ENCODE results near the gene SCART1. TPM values are rescaled to one million over a fixed set of nuclear protein-coding genes. Genes with fewer than 3 reads are reported as not detected.

Gene SCART1
- total RNA-seq, 1 donor from 2014 or later: 1.3 TPM

- H3K4me3 ChIP-seq (ENCODE audit: low read depth, low read length): no peak overlapping the region
- DNase-seq (ENCODE audit: low read depth): no peak
- no peak for TF ChIP-seq CTCF (conservative IDR thresholded peaks at IDR 0.05; ENCODE audit: low read depth, low read length)
These were observed 5.1 kb downstream of the SCART1 start for GRCh38 chr10:133458710-133459453.

- no peak for TF ChIP-seq CTCF (conservative IDR thresholded peaks at IDR 0.05; ENCODE audit: low read depth, low read length)
- no peak for DNase-seq (ENCODE audit: low read depth)
- no peak overlapping the region for H3K4me3 ChIP-seq (ENCODE audit: low read depth, low read length)
These were observed 5.9 kb downstream of the SCART1 start for GRCh38 chr10:133459454-133460207.

GRCh38 chr10:133460208-133460769 lies 6.5 kb downstream of the SCART1 start:
- no peak for TF ChIP-seq CTCF (conservative IDR thresholded peaks at IDR 0.05; ENCODE audit: low read depth, low read length)
- H3K4me3 ChIP-seq (ENCODE audit: low read depth, low read length): no peak overlapping the region
- DNase-seq (ENCODE audit: low read depth): no peak

GRCh38 chr10:133461027-133461426 lies 7.3 kb downstream of the SCART1 start:
- no peak overlapping the region for H3K4me3 ChIP-seq (ENCODE audit: low read depth, low read length)
- no peak for TF ChIP-seq CTCF (conservative IDR thresholded peaks at IDR 0.05; ENCODE audit: low read depth, low read length)
- DNase-seq (ENCODE audit: low read depth): no peak

GRCh38 chr10:133461841-133462240 lies 8.1 kb downstream of the SCART1 start:
- no peak for TF ChIP-seq CTCF (conservative IDR thresholded peaks at IDR 0.05; ENCODE audit: low read depth, low read length)
- no peak for DNase-seq (ENCODE audit: low read depth)
- no peak overlapping the region for H3K4me3 ChIP-seq (ENCODE audit: low read depth, low read length)

- H3K4me3 ChIP-seq (ENCODE audit: low read depth, low read length): no peak overlapping the region
- no peak for DNase-seq (ENCODE audit: low read depth)
These were observed 9.0 kb downstream of the SCART1 start for GRCh38 chr10:133462512-133463305.

More at GRCh38 chr10:133462512-133463305, 9.0 kb downstream of the SCART1 start:
- no peak for TF ChIP-seq CTCF (conservative IDR thresholded peaks at IDR 0.05; ENCODE audit: low read depth, low read length)
